ENCODE data around the gene RORC.

DNA sequence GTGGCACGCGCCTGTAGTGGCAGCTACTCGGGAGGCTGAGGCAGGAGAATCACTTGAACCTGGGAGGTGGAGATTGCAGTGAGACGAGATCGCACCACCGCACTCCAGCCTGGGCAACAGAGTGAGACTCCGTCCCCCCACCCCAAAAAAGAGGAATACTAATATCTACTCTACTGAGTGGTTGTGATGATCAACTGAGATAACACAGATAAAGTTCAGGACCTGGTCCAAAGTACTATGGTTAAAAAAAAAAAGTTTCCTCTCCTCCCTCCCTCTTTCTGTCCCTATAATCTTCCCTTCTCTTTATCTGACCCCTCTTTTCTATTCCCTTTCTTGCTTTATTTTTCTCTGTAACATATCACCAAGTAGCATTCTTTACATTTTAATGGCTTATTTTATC lies 4.0 kb upstream of the RORC start:
- no peak for TF ChIP-seq TAF1 (IDR thresholded peaks at IDR 0.05; ENCODE audit: low read depth, low read length)
- no peak for TF ChIP-seq POLR2AphosphoS5 (IDR thresholded peaks at IDR 0.05; ENCODE audit: low read depth, low read length)
- no peak for TF ChIP-seq POLR2A (IDR thresholded peaks at IDR 0.05; ENCODE audit: low read depth, low read length)
- TF ChIP-seq PAX5 (IDR thresholded peaks at IDR 0.05; ENCODE audit: insufficient read depth, low read length, severe bottlenecking), result no peak
- TF ChIP-seq POU2F2 (IDR thresholded peaks at IDR 0.05; ENCODE audit: low read depth, low read length), result no peak

All from GM12891 (cell line).